Nephron progenitor cell (in vitro differentiated cells): ENCODE results near the gene ASXL2.

Source experiments
- DNase-seq: peaks from one replicate; pipeline ENCODE4 v3.0.0; 2021
- H3K27ac Mint-ChIP-seq: 2 replicates; pipeline ENCODE4 v1.8.0; 2021; ENCODE audit warnings: mild to moderate bottlenecking, moderate library complexity, mixed read lengths
- H3K27me3 Mint-ChIP-seq: 2 replicates; pipeline ENCODE4 v1.8.0; 2021; ENCODE audit warnings: mild to moderate bottlenecking, low read depth, mixed read lengths; ENCODE audit not compliant: poor library complexity
- H3K36me3 Mint-ChIP-seq: 2 replicates; pipeline ENCODE4 v1.8.0; 2021; ENCODE audit warnings: low read depth, mixed read lengths
- H3K4me1 Mint-ChIP-seq: 2 replicates; pipeline ENCODE4 v1.8.0; 2021; ENCODE audit warnings: mixed read lengths
- H3K4me3 Mint-ChIP-seq: 2 replicates; pipeline ENCODE4 v1.8.0; 2021; ENCODE audit warnings: mild to moderate bottlenecking, moderate library complexity, mixed read lengths
- H3K9me3 Mint-ChIP-seq: 2 replicates; pipeline ENCODE4 v1.8.0; 2021; ENCODE audit warnings: mild to moderate bottlenecking, moderate library complexity, mixed read lengths
- CTCF ChIP-seq: fragments of 200-600 bp; sonication (generic); IDR thresholded peaks from 2 replicates; pipeline ENCODE4 v1.5.0; 2021; ENCODE audit warnings: antibody characterized with exemption

Gene ASXL2

GRCh38 chr2:25806941-25807340 is 71.3 kb downstream of the ASXL2 start:
- H3K36me3 Mint-ChIP-seq: peaks cover 37% of the 10 kb centered on the region
- no peak overlapping the region for H3K4me3 Mint-ChIP-seq
- DNase-seq: no peak
- TF ChIP-seq CTCF: no peak
- H3K9me3 Mint-ChIP-seq: peaks cover 14% of the 10 kb centered on the region
- H3K27ac Mint-ChIP-seq: no peak overlapping the region
- peaks cover 3% of the 10 kb centered on the region for H3K27me3 Mint-ChIP-seq
- H3K4me1 Mint-ChIP-seq: peaks cover 27% of the 10 kb centered on the region

- Mint-ChIP-seq H3K4me1 (peaks cover 27% of the 10 kb centered on the region), H3K27me3 (peaks cover 3% of the 10 kb centered on the region), H3K36me3 (peaks cover 37% of the 10 kb centered on the region), H3K4me3 (no peak overlapping the region), H3K27ac (no peak overlapping the region), H3K9me3 (peaks cover 14% of the 10 kb centered on the region)
- no peak for DNase-seq
- TF ChIP-seq CTCF: no peak
Observed at GRCh38 chr2:25805987-25806386, 72.3 kb downstream of the ASXL2 start.

GRCh38 chr2:25804338-25804737 is 73.9 kb downstream of the ASXL2 start:
- H3K27me3 Mint-ChIP-seq: peaks cover 3% of the 10 kb centered on the region
- DNase-seq: no peak
- peaks cover 12% of the 10 kb centered on the region for H3K4me1 Mint-ChIP-seq
- H3K27ac Mint-ChIP-seq: no peak overlapping the region
- peaks cover 14% of the 10 kb centered on the region for H3K9me3 Mint-ChIP-seq
- peaks cover 40% of the 10 kb centered on the region for H3K36me3 Mint-ChIP-seq
- no peak overlapping the region for H3K4me3 Mint-ChIP-seq
- no peak for TF ChIP-seq CTCF

GRCh38 chr2:25799301-25799700 is 79.0 kb downstream of the ASXL2 start:
- H3K27ac Mint-ChIP-seq: no peak overlapping the region
- peaks cover 50% of the 10 kb centered on the region for H3K36me3 Mint-ChIP-seq
- peaks cover 13% of the 10 kb centered on the region for H3K9me3 Mint-ChIP-seq
- H3K27me3 Mint-ChIP-seq: no peaks in the 10 kb centered on the region
- TF ChIP-seq CTCF: no peak
- no peak for DNase-seq
- no peaks in the 10 kb centered on the region for H3K4me1 Mint-ChIP-seq
- no peak overlapping the region for H3K4me3 Mint-ChIP-seq

GRCh38 chr2:25797620-25798488 is 80.4 kb downstream of the ASXL2 start:
- Mint-ChIP-seq H3K36me3 (peaks cover 35% of the 10 kb centered on the region), H3K27ac (peak overlapping the region; percentile 86), H3K27me3 (no peaks in the 10 kb centered on the region), H3K4me1 (no peaks in the 10 kb centered on the region), H3K4me3 (no peak overlapping the region), H3K9me3 (no peaks in the 10 kb centered on the region)
- DNase-seq: no peak
- TF ChIP-seq CTCF: no peak
